NOMO-1 treated with dmso at 0.1 percent for 144 hours (cell line): ENCODE data around the gene C14orf93.

Experiments used
- DNase-seq: peaks from one replicate; lab custom pipeline; 2025; ENCODE audit not compliant: unreplicated experiment; lab: John Stamatoyannopoulos, UW

Gene C14orf93

GRCh38 chr14:22995889-22996625, 13.9 kb downstream of the C14orf93 start:
- peak; percentile 4 for DNase-seq

DNA sequence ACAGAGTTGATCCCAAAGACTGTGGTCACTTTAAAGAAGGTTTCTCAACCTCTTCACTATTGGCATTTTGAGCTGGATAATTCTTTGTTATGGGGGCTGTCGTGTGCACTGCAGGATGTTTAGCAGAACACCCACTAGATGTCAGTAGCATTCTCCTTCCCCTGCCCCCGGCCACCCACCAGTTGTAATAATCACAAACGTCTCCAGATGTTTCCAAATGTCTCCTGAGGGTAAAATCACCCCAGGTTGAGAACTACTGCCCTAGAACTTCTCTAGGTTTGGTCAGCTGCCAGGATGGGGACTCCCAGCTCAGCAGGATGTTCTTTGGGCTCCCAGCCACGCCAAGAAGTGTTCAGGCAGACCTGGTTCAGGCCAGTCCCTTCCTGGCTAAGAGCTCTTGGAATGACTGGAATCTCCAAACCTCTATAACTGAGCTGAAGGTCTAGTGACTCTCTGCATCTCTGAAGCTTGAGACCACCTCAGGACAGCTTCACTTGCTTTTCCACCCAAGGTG, 15.1 kb downstream of the C14orf93 start:
- peak; percentile 12 for DNase-seq

- no peak for DNase-seq
These were observed 16.4 kb downstream of the C14orf93 start for GRCh38 chr14:22993517-22993916.

DNA sequence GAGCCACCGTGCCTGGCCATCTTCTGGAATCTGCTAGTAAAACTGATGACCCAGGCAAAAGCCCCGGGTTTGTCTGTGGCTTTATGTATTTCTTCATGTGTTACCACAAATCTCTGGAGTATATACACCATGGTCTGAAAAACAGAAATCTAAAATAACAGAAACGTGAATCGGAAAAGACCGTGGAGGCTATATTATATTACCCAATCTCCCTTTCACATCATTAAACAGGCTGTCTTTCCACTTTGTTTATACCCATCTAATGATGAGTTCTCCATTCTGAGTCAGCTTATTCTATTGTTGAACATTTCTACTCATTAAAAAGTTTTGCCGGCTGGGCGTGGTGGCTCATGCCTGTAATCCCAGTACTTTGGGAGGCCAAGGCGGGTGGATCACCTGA, 18.1 kb downstream of the C14orf93 start:
- DNase-seq: no peak

- no peak for DNase-seq
These were observed 22.7 kb downstream of the C14orf93 start for GRCh38 chr14:22987291-22987690.

- peak; percentile 46 for DNase-seq
These were observed 23.4 kb downstream of the C14orf93 start for GRCh38 chr14:22986508-22987054.

GRCh38 chr14:22985894-22986507, 23.9 kb downstream of the C14orf93 start:
- no peak for DNase-seq

DNA sequence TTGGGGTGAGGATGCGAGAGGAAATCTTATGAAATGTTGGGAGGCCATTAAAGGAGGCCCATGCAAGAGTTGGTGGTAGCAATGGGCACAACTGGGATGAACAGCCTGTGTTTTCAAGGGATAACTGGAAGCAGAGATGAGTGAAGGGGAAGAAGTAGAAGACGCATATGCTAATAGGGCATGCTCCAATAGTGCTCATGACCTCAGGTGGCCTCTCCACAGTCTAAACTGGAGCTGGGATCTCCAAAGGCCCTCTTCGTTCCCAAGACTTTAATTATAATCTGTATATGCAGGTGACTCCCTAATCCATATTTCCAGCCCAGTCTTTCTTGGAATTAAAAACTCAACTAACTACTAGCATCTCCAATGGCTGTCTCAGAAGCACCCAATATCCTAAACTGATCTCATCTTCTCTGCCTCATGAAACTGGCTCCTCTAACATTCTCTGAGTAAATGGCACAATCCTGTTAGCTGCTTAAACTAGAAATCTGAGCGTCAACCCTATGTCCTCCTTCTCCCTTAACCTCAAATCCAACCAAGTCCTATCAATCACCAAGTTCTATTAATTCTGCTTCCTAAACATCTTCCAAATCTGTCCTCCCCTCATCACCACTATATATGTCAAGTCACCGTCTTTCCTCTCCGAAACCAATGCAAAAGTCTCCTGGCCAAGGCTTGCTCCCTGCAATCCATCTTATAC, 24.8 kb downstream of the C14orf93 start:
- DNase-seq: no peak

- DNase-seq: peak; percentile 77
These were observed 27.3 kb downstream of the C14orf93 start, which contains the start of gene AJUBA for GRCh38 chr14:22982477-22983245. AJUBA (minus strand) TSS chr14:22982551; CDS start chr14:22982266, 285 bp downstream.

DNA sequence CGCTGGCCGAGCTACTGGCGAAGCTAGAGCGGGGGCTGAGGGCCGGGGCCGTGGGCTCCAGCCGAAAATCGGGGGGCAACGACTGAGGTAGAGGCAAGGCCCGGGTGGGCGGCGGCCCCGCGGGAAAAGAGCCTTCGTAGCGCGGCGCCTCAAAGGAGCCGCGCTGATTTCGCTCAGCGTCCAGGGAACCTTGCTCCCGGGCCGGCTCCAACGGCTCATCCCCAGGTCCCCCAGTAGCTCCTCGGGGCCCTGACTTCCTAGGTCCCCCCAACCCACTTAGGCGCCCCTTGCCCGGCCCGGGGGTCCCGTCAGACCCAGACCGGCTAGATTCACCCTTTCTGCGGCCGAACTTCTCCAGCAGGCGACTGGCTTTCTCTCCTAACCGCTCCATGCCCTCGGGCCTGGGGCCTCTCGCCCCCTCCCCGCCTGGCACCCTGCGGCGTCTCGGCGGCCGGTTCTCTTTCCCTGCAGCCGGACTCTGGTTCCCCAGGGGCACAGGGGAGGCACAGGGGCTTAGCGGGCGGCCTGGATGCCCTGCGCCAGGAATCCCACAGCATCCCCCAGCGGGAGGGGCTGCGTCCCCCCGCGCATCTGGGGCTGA, 28.0 kb downstream of the C14orf93 start:
- DNase-seq: no peak

- DNase-seq: no peak
These were observed 28.7 kb downstream of the C14orf93 start for GRCh38 chr14:22981090-22981875.

DNA sequence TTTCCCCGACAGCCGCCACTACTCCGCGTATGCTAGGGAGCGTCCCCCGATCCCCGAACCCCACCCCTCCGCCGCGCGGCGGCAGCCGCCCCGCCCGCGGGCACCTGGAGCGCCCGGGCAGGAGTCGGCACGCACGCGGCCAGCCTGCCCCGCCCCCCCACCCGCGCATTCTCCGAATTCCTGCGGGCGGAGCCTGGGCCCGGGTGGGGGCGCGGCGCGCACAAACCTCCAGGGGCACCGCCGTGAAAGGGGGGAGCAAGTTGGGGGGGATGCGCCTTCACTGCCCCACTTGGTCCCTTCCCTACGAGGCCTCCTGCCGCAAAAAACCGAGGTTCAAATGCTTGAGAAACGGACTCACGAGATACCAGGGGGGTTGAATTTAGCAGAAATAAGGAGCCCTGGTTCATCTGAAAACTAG, 29.3 kb downstream of the C14orf93 start:
- DNase-seq: no peak

DNA sequence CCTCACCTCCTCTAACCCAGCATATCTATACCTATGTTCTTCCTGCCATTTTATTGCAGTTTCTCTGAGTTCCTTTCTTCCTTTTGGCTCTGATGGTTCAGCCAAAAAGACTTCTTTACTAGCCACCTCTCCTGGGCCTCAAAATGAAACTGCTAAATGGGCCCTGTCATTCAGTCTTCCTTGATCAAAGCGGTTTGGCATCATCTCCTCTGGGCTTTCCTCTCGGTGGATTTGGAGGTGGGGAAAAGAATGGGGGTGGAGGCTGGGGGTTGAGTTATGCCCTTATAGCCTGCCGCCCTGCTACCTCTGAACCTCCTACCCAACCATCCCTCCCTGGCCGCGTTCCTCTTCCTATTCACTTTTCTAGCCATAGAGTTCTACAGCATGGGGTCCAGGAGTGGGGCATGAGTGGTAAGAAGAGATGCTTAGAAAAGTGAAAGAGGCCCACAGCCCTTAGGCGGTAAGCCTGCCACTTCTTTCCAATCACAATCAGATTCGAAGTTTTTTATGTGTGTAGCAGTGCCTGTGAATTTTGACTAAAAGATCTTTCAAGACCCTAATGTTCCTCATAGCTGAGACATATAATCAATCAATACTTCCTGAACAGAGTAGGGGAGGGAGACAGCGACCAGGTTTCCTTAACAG, 30.1 kb downstream of the C14orf93 start:
- DNase-seq: no peak

- DNase-seq: no peak
These were observed 30.8 kb downstream of the C14orf93 start for GRCh38 chr14:22978981-22979671.

DNA sequence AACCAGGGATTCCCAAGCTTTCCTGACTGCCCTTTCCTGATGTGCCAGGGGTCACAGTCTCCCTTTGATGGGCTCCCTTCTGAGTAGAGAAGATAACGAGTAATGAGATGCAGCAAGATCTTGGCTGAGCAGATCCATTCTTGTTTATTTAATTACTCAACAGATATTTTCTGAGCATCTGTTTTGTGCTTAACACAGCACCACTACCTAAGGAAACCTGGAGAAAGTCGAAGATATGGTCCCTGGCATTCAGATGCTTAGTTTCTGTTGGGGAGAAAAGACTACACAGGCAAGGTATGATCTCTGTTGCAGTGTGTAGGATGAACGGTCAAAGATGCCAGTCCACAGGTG, 31.5 kb downstream of the C14orf93 start:
- DNase-seq: no peak

DNA sequence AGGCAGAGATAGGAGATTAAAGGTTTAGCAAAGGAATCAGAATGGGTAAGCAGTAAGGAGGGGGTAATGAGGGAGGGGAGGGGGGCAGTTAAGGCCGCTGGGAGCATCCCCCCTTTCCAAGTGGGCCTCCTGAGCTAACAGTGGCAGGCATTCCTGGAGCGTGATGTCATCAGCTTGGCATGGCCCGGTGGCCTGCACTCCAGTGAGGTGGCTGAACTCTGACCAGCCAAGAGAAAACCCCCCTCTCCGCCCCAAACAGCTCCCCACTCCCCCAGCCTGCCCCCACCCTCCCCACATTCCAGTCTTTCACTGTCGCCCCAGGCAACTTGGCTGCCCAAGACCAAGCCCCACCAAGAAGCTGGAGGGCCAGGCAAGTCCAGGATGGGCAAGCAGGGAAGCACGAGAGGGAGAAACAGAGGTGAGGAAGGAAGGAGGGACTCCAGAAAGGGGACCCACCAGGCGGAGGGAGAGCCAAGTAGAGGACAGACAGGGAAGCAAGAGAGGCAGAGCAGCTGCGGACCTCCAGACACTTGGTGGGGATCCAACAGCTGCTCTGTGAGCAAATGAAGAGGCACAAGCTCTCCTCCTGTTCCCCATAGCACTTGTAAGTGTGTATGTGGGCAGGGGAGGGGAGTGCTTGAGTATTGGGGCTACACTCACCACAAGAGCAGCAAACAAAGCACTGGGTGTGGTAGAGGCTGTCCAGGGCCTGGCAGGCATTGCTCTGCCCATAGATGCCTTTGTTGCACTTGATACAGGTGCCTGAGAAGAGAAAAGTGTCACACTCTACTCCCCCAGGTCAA, 32.1 kb downstream of the C14orf93 start:
- DNase-seq: no peak

DNA sequence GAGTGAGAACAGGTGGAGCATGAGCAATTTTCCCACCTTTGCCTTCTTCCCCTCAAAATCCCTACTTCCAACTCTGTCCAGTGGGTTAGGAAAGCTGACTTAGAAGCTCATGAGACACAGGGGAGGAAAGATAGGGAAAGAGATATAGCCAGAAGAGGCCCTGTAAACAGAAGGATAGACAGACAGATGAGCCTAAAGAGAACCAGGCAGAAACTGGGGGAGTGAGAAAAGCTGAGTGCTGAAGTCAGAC, 32.6 kb downstream of the C14orf93 start:
- DNase-seq: no peak
